Karpas-422 (cell line): Measurements from ENCODE around the gene LY6G6F. TPM values are rescaled to one million over a fixed set of nuclear protein-coding genes. Genes with fewer than 3 reads are reported as not detected.
A peak's percentile ranks its signal among the peaks of the same experiment; 100 is the strongest.

Experiments
- DNase-seq: peaks from one replicate; pipeline ENCODE4 v3.0.0-alpha.2; 2015
- H2AFZ ChIP-seq: fragments of 200-600 bp; sonication (generic); 2 replicates; pipeline ENCODE4 v1.6.1; 2014; ENCODE audit warnings: antibody characterized with exemption, low read length, mixed read lengths
- H3K27ac ChIP-seq: fragments of 200-600 bp; sonication (generic); 2 replicates; pipeline ENCODE4 v1.5.1; 2014; ENCODE audit warnings: mild to moderate bottlenecking, low read length, moderate library complexity
- H3K27me3 ChIP-seq: fragments of 200-600 bp; sonication (generic); 2 replicates; pipeline ENCODE4 v1.6.1; 2014; ENCODE audit warnings: low read length, mixed read lengths
- H3K36me3 ChIP-seq: fragments of 200-600 bp; sonication (generic); 2 replicates; pipeline ENCODE4 v1.6.1; 2014; ENCODE audit warnings: low read length, mixed read lengths; ENCODE audit not compliant: insufficient read depth
- H3K4me1 ChIP-seq: fragments of 200-600 bp; sonication (generic); 2 replicates; pipeline ENCODE4 v1.6.1; 2014; ENCODE audit warnings: mild to moderate bottlenecking, low read length, mixed read lengths
- H3K4me2 ChIP-seq: fragments of 200-600 bp; sonication (generic); 2 replicates; pipeline ENCODE4 v1.6.1; 2014; ENCODE audit warnings: low read length, low read depth, mild to moderate bottlenecking; ENCODE audit not compliant: poor library complexity, severe bottlenecking
- H3K4me3 ChIP-seq: fragments of 200-600 bp; sonication (generic); 2 replicates; pipeline ENCODE4 v1.5.1; 2014; ENCODE audit warnings: mild to moderate bottlenecking, antibody characterized with exemption, low read length, mixed read lengths
- H3K79me2 ChIP-seq: fragments of 200-600 bp; sonication (generic); 2 replicates; pipeline ENCODE4 v1.6.1; 2014; ENCODE audit warnings: mild to moderate bottlenecking, low read length, mixed read lengths
- H3K9ac ChIP-seq: fragments of 200-600 bp; sonication (generic); 2 replicates; pipeline ENCODE4 v1.6.0; 2014; ENCODE audit warnings: low read length
- H3K9me2 ChIP-seq: fragments of 200-600 bp; sonication (generic), shearing (Covaris generic); replicated peaks from 2 replicates; pipeline ENCODE4 v1.6.0; 2014; ENCODE audit warnings: mild to moderate bottlenecking, low read length, moderate library complexity; ENCODE audit not compliant: insufficient read depth
- H3K9me3 ChIP-seq: fragments of 300-700, 200-600 bp; sonication (generic); 2 replicates; pipeline ENCODE4 v1.6.1; 2014; ENCODE audit warnings: low read length, mixed read lengths
- H4K20me1 ChIP-seq: fragments of 200-600 bp; sonication (generic); 2 replicates; pipeline ENCODE4 v1.6.1; 2014; ENCODE audit warnings: mild to moderate bottlenecking, antibody characterized with exemption, low read length, low read depth; ENCODE audit not compliant: insufficient read depth
- total RNA-seq: library from RNA; depleted of rRNA; stranded (reverse); fragments of >200 nt; shearing (Covaris generic); gene quantifications from 2 replicates; pipeline ENCODE4 v1.2.3, GENCODE V29; 2014; ENCODE audit warnings: low replicate concordance

Gene LY6G6F
- total RNA-seq, 1 experiment from 2014 or later = not detected

DNA sequence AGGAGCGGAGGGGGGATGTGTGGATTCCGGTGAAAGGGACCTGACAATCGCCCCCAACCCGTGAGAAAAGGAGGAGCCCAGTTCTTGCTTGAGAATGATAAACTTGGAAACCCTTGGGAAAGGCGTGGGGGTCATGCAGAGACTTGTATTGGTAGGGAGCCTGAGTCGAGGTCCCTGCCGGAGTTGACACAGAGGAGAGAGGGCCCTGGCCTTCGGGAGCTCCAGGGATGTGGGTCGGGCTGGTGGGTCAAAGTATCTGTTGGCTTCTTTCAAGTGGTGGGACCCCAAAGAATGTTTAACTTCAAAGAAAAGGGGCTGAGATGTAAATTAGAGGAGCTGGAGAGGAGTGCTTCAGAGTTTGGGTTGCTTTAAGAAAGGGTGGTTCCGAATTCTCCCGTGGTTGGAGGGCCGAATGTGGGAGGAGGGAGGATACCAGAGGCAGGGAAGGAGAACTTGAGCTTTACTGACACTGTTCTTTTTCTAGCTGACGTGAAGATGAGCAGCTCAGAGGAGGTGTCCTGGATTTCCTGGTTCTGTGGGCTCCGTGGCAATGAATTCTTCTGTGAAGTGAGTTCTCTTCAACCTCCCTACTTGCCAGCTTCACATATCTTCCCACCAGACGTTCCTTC lies 40.2 kb upstream of the LY6G6F start:
- H3K4me3 ChIP-seq = peak overlapping the region; percentile 91
- peak overlapping the region; percentile 94 for H3K9ac ChIP-seq
- H3K79me2 ChIP-seq = peaks cover 44% of the 10 kb centered on the region
- peaks cover 9% of the 10 kb centered on the region; the same call in 1 of the 2 replicates for H4K20me1 ChIP-seq
- H3K9me2 ChIP-seq = no peaks in the 10 kb centered on the region
- H3K27me3 ChIP-seq = no peaks in the 10 kb centered on the region
- H2AFZ ChIP-seq = no peak overlapping the region
- no peak for DNase-seq
- H3K27ac ChIP-seq = peak overlapping the region; percentile 40
- H3K4me2 ChIP-seq = peak overlapping the region; percentile 85
- H3K4me1 ChIP-seq = peaks cover 29% of the 10 kb centered on the region
- H3K9me3 ChIP-seq = no peaks in the 10 kb centered on the region
- H3K36me3 ChIP-seq = peaks cover 31% of the 10 kb centered on the region

DNA sequence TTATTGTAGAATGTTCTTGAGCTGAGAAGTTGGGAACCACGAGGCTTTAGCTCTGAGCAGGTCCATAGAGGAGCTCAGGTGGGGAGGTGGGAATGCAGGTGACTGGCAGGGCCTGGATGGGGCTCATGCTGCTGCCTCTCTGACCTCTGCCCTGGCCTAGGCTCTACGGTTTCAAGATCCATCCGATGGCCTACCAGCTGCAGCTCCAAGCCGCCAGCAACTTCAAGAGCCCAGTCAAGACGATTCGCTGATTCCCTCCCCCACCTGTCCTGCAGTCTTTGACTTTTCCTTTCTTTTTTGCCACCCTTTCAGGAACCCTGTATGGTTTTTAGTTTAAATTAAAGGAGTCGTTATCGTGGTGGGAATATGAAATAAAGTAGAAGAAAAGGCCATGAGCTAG lies 37.0 kb upstream of the LY6G6F start, which contains the start of gene LY6G5B:
TSS of gene LY6G5B (plus strand) at position 301 of the 400 bp plus-strand sequence. CDS start 975 bp downstream, outside the sequence.
- Histone ChIP-seq H3K4me3 (no peak within 1 kb of the TSS), H4K20me1 (peaks cover 9% of the 10 kb centered on the region; the same call in 1 of the 2 replicates), H3K79me2 (peaks cover 28% of the 10 kb centered on the region), H3K9ac (no peak within 1 kb of the TSS), H3K9me3 (no peaks in the 10 kb centered on the region), H3K4me1 (peaks cover 10% of the 10 kb centered on the region), H3K4me2 (no peak within 1 kb of the TSS), H2AFZ (no peak within 1 kb of the TSS), H3K27ac (no peak within 1 kb of the TSS), H3K27me3 (no peaks in the 10 kb centered on the region), H3K36me3 (peaks cover 33% of the 10 kb centered on the region), H3K9me2 (no peaks in the 10 kb centered on the region)
- no peak for DNase-seq

DNA sequence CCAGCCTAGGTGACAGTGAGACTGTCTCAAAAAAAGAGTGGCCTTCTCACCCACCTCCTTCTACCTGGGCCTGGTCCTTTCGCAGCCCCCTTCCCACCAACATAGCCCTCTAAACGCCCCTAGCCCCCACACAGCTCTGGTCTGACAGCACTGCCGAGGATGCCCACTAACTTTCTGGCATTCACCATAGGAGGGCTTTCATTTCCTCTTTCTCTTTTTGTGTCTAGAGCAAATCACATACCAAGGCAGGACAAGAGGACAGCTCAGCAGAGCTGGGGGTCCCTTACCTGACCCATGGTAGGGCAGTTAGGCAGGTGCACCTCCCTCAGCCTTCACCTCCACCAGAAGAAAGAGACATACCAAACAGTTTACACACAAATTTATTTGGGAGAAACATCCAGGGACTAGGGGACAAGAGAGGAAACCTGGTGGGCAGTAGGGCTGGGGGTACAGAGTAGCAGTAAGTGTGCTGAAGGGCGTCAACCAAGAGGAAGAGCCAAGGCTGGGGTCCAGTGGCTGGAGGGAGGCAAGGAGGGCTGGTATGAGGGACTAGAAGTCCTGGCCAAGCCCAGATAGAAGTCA lies 30.3 kb upstream of the LY6G6F start:
- Histone ChIP-seq H3K9me3 (no peaks in the 10 kb centered on the region), H3K36me3 (peaks cover 5% of the 10 kb centered on the region; the same call in 1 of the 2 replicates), H3K27ac (no peak overlapping the region), H3K9me2 (no peaks in the 10 kb centered on the region), H3K4me1 (peaks cover 11% of the 10 kb centered on the region), H3K9ac (no peak overlapping the region), H3K27me3 (no peaks in the 10 kb centered on the region), H3K4me2 (no peak overlapping the region), H3K4me3 (no peak overlapping the region), H2AFZ (no peak overlapping the region), H3K79me2 (no peaks in the 10 kb centered on the region), H4K20me1 (no peaks in the 10 kb centered on the region)
- DNase-seq = peak; percentile 64

DNA sequence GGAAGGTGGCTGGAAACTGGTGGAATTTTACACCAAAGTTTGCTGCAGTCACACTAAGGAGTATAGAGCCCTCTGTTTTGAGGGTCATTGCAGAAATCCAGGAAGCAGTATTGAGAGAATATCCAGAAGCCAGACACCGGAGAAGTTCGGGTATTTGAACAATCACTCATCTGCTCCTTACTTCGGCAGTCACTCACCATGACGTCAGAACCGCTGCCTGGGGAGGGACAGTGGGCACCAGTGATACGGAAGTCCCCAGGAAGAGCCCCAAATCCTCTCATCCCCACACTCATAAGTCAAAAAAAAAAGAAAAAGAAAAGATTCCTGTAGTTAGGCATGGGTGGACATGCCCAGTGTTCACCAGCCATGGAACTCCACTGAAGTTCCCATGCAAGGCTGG lies 29.8 kb upstream of the LY6G6F start:
- Histone ChIP-seq H3K4me1 (peaks cover 14% of the 10 kb centered on the region), H3K27me3 (no peaks in the 10 kb centered on the region)
- no peak for DNase-seq

DNA sequence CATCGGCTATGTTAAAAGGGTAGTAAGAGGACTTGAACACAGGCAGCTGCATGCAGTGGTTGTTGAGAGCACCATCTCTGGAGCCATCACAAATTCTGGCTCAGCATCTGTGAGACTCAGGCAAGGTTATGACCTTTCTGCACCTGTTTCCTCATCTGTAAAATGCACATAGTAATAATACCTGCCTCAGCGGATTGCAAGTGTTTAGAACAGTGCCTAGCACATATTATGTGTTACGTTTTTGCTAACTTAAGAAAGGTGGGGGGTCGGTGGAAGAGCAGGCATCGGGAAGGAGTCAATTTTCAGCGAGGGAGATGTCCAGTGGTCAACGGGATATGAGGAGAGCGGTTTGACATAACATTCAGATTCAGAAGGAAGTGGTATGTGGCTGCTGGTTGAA lies 28.7 kb upstream of the LY6G6F start:
- H3K79me2 ChIP-seq = no peaks in the 10 kb centered on the region
- no peaks in the 10 kb centered on the region for H3K27me3 ChIP-seq
- no peaks in the 10 kb centered on the region for H3K9me2 ChIP-seq
- peaks cover 14% of the 10 kb centered on the region for H3K4me1 ChIP-seq
- no peak overlapping the region for H2AFZ ChIP-seq
- H3K36me3 ChIP-seq = no peaks in the 10 kb centered on the region
- no peaks in the 10 kb centered on the region for H3K9me3 ChIP-seq
- no peak overlapping the region for H3K27ac ChIP-seq
- no peak for DNase-seq
- H3K4me2 ChIP-seq = no peak overlapping the region
- no peak overlapping the region for H3K9ac ChIP-seq
- no peaks in the 10 kb centered on the region for H4K20me1 ChIP-seq
- H3K4me3 ChIP-seq = no peak overlapping the region

More for the DNA sequence above, 29.8 kb upstream of the LY6G6F start:
- H3K36me3 ChIP-seq = peaks cover 3% of the 10 kb centered on the region; the same call in 1 of the 2 replicates
- H3K4me3 ChIP-seq = no peak overlapping the region
- H3K27ac ChIP-seq = no peak overlapping the region
- H3K9ac ChIP-seq = no peak overlapping the region
- H3K4me2 ChIP-seq = no peak overlapping the region
- no peak overlapping the region for H2AFZ ChIP-seq
- H4K20me1 ChIP-seq = no peaks in the 10 kb centered on the region
- no peaks in the 10 kb centered on the region for H3K9me3 ChIP-seq
- H3K9me2 ChIP-seq = no peaks in the 10 kb centered on the region
- no peaks in the 10 kb centered on the region for H3K79me2 ChIP-seq

DNA sequence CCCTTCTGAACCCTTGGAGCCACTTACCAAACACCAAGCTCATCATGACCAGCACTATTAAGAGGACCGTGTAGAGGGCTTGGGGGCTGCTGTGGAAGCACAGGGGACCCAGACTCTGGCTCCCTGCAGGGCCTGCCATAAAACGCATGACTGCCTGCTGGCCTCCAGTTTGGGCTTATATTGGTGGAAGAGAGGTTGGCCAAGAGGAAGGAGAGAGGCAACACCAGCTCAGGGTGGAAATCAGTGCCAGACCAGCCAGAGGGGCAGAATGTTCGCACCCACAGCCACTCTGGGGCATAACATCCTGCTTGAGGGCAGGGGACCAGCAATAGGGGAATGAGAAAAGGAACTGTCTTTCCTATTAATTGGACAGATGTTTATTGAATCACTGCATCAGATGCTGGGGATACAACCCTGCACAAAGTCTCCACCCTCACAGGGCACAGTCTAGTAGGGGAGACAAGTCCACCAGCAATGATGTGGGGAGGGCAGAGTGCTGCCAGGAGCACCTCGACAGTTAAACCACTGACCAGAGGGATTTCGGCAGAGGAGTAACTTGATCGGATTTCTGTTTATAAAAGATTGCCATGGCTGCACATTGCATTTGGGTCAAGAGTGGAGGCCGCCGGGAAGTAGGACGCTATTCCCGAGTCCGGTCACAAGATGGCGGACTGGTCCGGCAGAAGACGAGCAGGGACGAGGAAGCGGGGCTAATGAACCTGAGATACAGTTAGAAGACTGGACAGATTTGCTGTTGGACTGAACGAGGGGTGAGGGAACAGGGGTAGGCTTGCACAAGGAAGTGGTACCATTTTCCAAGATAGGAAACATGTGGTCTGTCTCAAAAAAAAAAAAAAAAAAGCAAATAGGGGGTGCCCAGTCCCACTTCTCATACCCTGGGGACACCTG lies 26.2 kb upstream of the LY6G6F start, which contains the start of gene LY6G5C:
TSS of gene LY6G5C (minus strand) at position 842 of the 909 bp plus-strand sequence. CDS start at position 148, 694 bp downstream.
- H3K79me2 ChIP-seq = no peaks in the 10 kb centered on the region
- H3K4me3 ChIP-seq = peak within 1 kb of the TSS; percentile 64
- H3K9ac ChIP-seq = peak within 1 kb of the TSS; percentile 64
- H3K36me3 ChIP-seq = no peaks in the 10 kb centered on the region
- H3K9me2 ChIP-seq = no peaks in the 10 kb centered on the region
- no peak within 1 kb of the TSS for H3K27ac ChIP-seq
- H2AFZ ChIP-seq = no peak within 1 kb of the TSS
- H3K4me2 ChIP-seq = peak within 1 kb of the TSS; percentile 83
- H3K4me1 ChIP-seq = peaks cover 14% of the 10 kb centered on the region
- H4K20me1 ChIP-seq = no peaks in the 10 kb centered on the region
- H3K9me3 ChIP-seq = no peaks in the 10 kb centered on the region
- peak; percentile 77 for DNase-seq
- no peaks in the 10 kb centered on the region for H3K27me3 ChIP-seq

DNA sequence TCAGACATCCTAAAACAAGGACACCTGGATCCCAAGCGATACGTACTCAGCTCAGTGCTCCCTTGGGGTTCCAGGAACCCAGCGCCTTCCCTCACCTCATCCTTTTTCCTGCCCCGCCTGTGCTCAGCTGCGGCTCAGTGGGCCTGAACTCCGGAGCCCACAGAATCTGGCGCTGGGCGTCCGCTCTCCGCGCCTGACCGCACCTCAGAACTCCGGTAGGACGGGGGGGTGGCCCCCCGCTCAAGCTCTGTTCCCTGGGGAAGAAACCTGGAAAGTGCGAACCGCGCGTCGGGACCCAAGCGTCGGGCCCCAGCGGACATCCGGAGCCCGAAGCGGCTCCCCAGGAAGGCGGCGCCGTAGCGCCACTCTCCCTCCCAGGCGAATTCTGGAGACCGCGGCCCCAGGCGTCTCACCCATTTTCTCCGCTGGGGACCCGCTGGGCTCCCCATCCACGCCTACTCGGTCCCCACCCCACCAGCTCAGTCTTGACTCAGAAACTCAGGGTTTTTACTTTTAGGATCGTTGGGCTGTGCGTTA lies 25.5 kb upstream of the LY6G6F start:
- Histone ChIP-seq H2AFZ (no peak overlapping the region), H3K9me2 (no peaks in the 10 kb centered on the region), H3K36me3 (no peaks in the 10 kb centered on the region), H3K79me2 (no peaks in the 10 kb centered on the region), H4K20me1 (no peaks in the 10 kb centered on the region), H3K27ac (no peak overlapping the region), H3K9me3 (no peaks in the 10 kb centered on the region), H3K27me3 (no peaks in the 10 kb centered on the region), H3K9ac (peak overlapping the region; percentile 64), H3K4me3 (peak overlapping the region; percentile 64), H3K4me2 (peak overlapping the region; percentile 83), H3K4me1 (peaks cover 14% of the 10 kb centered on the region)
- DNase-seq = peak; percentile 68
